Esophagus muscularis mucosa (tissue), 4 donors: ENCODE data around the gene MRM2.

Experiments
- EP300 ChIP-seq: sonication (generic); formaldehyde crosslinking; IDR thresholded peaks from one replicate; pipeline ENCODE4 v1.6.1; 2017; ENCODE audit warnings: antibody characterized with exemption
- POLR2A ChIP-seq: fragments of 450-650 bp; IDR thresholded peaks from one replicate; pipeline ENCODE4 v1.6.1; 2017; ENCODE audit warnings: antibody characterized with exemption, moderate library complexity, mild to moderate bottlenecking, low read depth
- POLR2AphosphoS5 ChIP-seq, 2 donors: sonication (generic); formaldehyde crosslinking; IDR thresholded peaks; one replicate each; pipeline ENCODE4 v1.6.1; 2017; ENCODE audit warnings: antibody characterized with exemption in 2 of 2
- TF ChIP-seq, protein P1 (sequence below), 3 experiments: fragments of 200-600 bp in 2 of 3; fragments of 450-650 bp in 1 of 3; sonication (generic) in 2 of 3; IDR thresholded peaks; one replicate each; pipeline ENCODE4 v1.5.1; 2017 to 2019; ENCODE audit warnings: antibody characterized with exemption in 3 of 3, mild to moderate bottlenecking in 2 of 3, moderate library complexity in 1 of 3

DNA sequence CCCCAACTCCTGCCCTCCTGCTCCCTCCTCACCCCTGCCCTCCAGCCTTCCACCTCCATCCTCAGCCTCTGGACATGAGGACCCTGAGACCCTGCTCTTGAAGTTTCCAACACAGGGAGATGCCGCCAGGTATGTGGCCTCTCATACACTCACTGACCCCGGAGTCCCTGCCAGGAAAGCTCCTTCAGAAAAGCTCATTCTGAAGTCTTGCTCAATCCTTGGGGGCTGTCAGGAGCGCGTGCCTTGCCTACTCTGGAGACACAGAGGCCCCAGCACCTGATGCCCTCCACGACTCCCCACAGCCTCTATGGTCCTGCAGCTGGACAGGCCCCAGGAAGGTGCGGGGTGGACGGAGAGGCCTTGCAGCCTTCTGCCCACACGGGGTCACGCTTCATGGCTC, 11.0 kb upstream of the MRM2 start:
- TF ChIP-seq EP300, result no peak
- TF ChIP-seq, protein P1, sequence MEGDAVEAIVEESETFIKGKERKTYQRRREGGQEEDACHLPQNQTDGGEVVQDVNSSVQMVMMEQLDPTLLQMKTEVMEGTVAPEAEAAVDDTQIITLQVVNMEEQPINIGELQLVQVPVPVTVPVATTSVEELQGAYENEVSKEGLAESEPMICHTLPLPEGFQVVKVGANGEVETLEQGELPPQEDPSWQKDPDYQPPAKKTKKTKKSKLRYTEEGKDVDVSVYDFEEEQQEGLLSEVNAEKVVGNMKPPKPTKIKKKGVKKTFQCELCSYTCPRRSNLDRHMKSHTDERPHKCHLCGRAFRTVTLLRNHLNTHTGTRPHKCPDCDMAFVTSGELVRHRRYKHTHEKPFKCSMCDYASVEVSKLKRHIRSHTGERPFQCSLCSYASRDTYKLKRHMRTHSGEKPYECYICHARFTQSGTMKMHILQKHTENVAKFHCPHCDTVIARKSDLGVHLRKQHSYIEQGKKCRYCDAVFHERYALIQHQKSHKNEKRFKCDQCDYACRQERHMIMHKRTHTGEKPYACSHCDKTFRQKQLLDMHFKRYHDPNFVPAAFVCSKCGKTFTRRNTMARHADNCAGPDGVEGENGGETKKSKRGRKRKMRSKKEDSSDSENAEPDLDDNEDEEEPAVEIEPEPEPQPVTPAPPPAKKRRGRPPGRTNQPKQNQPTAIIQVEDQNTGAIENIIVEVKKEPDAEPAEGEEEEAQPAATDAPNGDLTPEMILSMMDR (IDR thresholded peaks at IDR 0.05), result no peak
- no peak for TF ChIP-seq POLR2A
- TF ChIP-seq POLR2AphosphoS5 (IDR thresholded peaks at IDR 0.05), result no peak
